ENCODE measurements around the gene TRABD2A. TPM values are rescaled to one million over a fixed set of nuclear protein-coding genes. Genes with fewer than 3 reads are reported as not detected.
"Not testable (repeated sequence)": the region's sequence is repeated elsewhere in the genome, so short reads cannot be mapped to it uniquely, and the experiment has no call there.

The TRABD2A gene
- total RNA-seq, 2 donors from 2014 or later = 4.8 to 7.7 TPM

- Histone ChIP-seq H3K36me3 (ENCODE audit: control insufficient read depth, insufficient read depth, low read length) (no peaks in the 10 kb centered on the region), H3K4me3 (ENCODE audit: low read length) (no peak overlapping the region), H3K27ac (ENCODE audit: low read depth, low read length) (no peak overlapping the region), H3K9ac (ENCODE audit: extremely low read depth, low read length, poor library complexity, severe bottlenecking) (no peak overlapping the region), H3K9me3 (ENCODE audit: control insufficient read depth, low read length) (peaks cover 15% of the 10 kb centered on the region), H3K4me1 (ENCODE audit: control insufficient read depth, insufficient read depth, low read length) (no peaks in the 10 kb centered on the region), H3K27me3 (ENCODE audit: control insufficient read depth, insufficient read depth, low read length, poor library complexity, severe bottlenecking) (no peaks in the 10 kb centered on the region)
- no peak overlapping the region for H3K4me3 Mint-ChIP-seq
- H3K4me1 Mint-ChIP-seq = no peaks in the 10 kb centered on the region
- DNase-seq = no peak
- 83% methylated on average over 1 of the region's 1 CpG; no CpG with 5 or more reads in 1 of the 2 experiments for WGBS, 2 experiments (ENCODE audit: insufficient coverage in 1 of 2, insufficient read length in 1 of 2)
- no peak overlapping the region for H3K27ac Mint-ChIP-seq
- H3K36me3 Mint-ChIP-seq (ENCODE audit: low read depth) = peaks cover 2% of the 10 kb centered on the region
- peaks cover 41% of the 10 kb centered on the region for H3K9me3 Mint-ChIP-seq
- H3K27me3 Mint-ChIP-seq (ENCODE audit: insufficient read depth) = no peaks in the 10 kb centered on the region
- TF ChIP-seq, protein P1, sequence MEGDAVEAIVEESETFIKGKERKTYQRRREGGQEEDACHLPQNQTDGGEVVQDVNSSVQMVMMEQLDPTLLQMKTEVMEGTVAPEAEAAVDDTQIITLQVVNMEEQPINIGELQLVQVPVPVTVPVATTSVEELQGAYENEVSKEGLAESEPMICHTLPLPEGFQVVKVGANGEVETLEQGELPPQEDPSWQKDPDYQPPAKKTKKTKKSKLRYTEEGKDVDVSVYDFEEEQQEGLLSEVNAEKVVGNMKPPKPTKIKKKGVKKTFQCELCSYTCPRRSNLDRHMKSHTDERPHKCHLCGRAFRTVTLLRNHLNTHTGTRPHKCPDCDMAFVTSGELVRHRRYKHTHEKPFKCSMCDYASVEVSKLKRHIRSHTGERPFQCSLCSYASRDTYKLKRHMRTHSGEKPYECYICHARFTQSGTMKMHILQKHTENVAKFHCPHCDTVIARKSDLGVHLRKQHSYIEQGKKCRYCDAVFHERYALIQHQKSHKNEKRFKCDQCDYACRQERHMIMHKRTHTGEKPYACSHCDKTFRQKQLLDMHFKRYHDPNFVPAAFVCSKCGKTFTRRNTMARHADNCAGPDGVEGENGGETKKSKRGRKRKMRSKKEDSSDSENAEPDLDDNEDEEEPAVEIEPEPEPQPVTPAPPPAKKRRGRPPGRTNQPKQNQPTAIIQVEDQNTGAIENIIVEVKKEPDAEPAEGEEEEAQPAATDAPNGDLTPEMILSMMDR (conservative IDR thresholded peaks at IDR 0.05) = no peak
Observed at GRCh38 chr2:84776011-84776410, 104.9 kb downstream of the TRABD2A start.

DNA sequence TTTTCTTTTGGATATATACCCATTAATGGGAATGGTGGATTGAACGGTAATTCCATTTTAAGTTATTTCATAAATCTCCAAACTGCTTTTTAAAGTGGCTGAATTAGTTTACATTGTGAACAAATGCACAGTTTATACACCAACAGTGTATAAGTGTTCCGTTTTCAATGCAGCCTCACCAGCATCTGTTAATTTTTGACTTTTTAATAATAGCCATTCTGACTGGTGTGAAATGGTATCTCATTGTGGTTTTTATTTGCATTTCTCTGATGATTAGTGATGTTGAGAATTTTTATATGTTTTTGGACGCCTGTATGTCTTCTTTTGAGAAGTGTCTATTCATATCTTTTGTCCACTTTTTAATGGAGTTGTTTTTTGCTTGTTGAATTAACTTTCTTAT, 107.3 kb downstream of the TRABD2A start:
- H3K27me3 ChIP-seq (ENCODE audit: control insufficient read depth, insufficient read depth, low read length, poor library complexity, severe bottlenecking); H3K27ac Mint-ChIP-seq; H3K4me1 Mint-ChIP-seq; H3K4me3 Mint-ChIP-seq; H3K4me3 ChIP-seq (ENCODE audit: low read length); H3K27me3 Mint-ChIP-seq (ENCODE audit: insufficient read depth); DNase-seq; H3K27ac ChIP-seq (ENCODE audit: low read depth, low read length); H3K9ac ChIP-seq (ENCODE audit: extremely low read depth, low read length, poor library complexity, severe bottlenecking); H3K36me3 ChIP-seq (ENCODE audit: control insufficient read depth, insufficient read depth, low read length); H3K4me1 ChIP-seq (ENCODE audit: control insufficient read depth, insufficient read depth, low read length); H3K36me3 Mint-ChIP-seq (ENCODE audit: low read depth): not testable (repeated sequence)
- H3K9me3 ChIP-seq (ENCODE audit: control insufficient read depth, low read length) = peaks cover 17% of the 10 kb centered on the region
- WGBS, 2 experiments (ENCODE audit: insufficient coverage in 1 of 2, insufficient read length in 1 of 2) = 91% methylated on average over 3 of the region's 3 CpGs; no CpG with 5 or more reads in 1 of the 2 experiments
- peaks cover 47% of the 10 kb centered on the region for H3K9me3 Mint-ChIP-seq

Other genes starting within 250 kb of the TRABD2A start
- gene TMSB10, start 24.6 kb upstream of the TRABD2A start, total RNA-seq = 1,000 to 10,000 TPM; 2,719 to 2,976 TPM
- 10 to 100 TPM; 71.8 to 86.8 TPM for gene KCMF1, start 90.1 kb upstream of the TRABD2A start, total RNA-seq

Measured in endodermal cell (in vitro differentiated cells).